Esophagus squamous epithelium (tissue), 4 donors: ENCODE results near the gene MED15.

Source experiments
- POLR2A ChIP-seq, 4 donors: fragments of 450-650 bp; IDR thresholded peaks; one replicate each; pipeline ENCODE4 v1.6.1; 2017; ENCODE audit warnings: antibody characterized with exemption in 4 of 4, mild to moderate bottlenecking in 4 of 4, moderate library complexity in 3 of 4
- TF ChIP-seq, protein P1 (sequence below), 6 experiments: fragments of 450-650 bp in 4 of 6; fragments of 200-600 bp in 2 of 6; sonication (generic) in 2 of 6; IDR thresholded peaks; one replicate each; pipeline ENCODE4 v1.5.1; 2016 to 2019; ENCODE audit warnings: antibody characterized with exemption in 6 of 6, mild to moderate bottlenecking in 4 of 6, moderate library complexity in 4 of 6

DNA sequence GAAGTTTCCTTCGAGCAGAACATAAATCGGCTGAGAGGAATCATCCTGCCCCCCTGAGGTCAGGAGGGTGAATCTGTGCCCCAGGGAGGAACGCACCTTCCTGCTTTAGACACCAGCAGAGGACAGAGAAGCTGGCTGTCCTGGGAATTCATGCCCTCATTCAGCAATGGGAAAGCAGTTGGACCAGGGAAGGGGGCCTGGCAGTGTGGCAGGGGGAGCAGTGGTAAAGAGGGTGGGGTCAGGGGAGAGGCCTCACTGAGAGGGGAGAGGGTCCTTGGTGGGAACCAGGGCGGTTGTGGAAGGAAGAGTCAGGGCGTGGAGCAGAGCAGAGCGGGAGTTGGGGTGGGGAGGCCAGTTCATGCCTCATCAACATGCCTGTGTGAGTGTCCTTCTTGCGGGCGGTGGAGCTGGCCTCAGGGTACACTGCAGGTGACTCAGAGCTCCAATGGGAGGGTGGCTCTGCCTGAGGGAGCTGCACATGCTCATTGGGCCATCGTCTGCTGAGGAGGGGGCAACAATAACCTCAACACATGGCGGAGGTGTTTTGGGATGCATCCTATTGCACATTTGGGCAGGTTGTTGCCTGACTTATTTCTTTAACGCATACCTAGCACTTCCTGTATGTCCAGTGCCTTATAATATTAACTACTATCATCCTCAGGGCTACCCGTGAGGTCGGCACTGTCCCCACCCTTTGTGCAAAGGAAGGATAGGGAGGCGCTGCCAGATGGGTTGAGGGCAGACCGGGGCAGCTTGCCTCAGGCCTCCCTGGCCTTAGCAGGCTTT lies 23.2 kb downstream of the MED15 start:
- TF ChIP-seq, protein P1, sequence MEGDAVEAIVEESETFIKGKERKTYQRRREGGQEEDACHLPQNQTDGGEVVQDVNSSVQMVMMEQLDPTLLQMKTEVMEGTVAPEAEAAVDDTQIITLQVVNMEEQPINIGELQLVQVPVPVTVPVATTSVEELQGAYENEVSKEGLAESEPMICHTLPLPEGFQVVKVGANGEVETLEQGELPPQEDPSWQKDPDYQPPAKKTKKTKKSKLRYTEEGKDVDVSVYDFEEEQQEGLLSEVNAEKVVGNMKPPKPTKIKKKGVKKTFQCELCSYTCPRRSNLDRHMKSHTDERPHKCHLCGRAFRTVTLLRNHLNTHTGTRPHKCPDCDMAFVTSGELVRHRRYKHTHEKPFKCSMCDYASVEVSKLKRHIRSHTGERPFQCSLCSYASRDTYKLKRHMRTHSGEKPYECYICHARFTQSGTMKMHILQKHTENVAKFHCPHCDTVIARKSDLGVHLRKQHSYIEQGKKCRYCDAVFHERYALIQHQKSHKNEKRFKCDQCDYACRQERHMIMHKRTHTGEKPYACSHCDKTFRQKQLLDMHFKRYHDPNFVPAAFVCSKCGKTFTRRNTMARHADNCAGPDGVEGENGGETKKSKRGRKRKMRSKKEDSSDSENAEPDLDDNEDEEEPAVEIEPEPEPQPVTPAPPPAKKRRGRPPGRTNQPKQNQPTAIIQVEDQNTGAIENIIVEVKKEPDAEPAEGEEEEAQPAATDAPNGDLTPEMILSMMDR (IDR thresholded peaks at IDR 0.05): no peak
- TF ChIP-seq POLR2A (IDR thresholded peaks at IDR 0.05): no peak
